ENCODE results near the gene YJU2. TPM values are rescaled to one million over a fixed set of nuclear protein-coding genes. Genes with fewer than 3 reads are reported as not detected.

The YJU2 gene
- total and polyA plus RNA-seq, 2 of the 13 experiments (the other 11 are each of a cell fraction or from before 2014, with no cell fraction given) = 9.3 to 17.9 TPM

DNA sequence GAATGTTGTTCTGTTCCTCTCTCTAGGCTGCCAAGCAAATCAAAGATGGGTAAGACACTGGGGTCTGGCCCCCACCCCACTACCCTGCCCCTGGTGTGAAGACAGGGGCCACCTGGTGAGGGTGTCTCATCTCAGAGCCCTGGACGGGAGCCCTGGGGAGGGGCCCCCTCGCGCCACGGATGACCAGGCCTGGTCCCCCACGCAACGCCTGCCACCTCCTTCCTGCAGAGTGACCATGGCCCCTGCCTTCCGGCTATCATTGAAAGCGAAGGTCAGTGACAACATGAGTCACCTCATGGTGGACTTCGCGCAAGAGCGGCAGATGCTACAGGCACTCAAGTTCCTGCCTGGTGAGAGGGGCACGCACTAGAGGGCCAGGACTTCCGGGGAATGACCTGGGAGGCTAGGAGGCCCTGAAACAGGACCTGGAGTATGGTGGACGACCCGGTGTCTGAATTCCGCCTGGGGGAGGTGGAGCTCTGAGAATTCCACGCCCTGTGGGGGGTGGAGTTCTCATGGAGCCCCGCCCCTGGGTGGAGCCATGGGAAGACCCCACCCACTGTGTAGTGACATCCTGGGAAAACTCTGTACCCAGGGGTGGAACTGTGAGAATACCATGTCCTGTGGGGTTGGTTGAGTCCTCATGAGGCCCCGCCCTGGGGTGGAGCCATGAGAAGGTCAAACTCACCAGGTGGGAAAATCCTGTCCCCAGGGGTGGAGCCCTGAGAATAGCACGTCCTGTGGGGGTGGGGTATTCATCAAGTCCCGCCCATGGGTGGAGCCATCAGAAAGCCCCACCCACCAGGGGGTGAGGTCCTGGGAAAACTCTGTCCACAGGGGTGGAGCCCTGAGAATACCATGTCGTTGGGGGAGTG lies 63.6 kb downstream of the YJU2 start (continued):
- TF ChIP-seq SMC3 (IDR thresholded peaks at IDR 0.05; ENCODE audit: low read length) = no peak
- TF ChIP-seq SATB2 (CRISPR knock-in tag; IDR thresholded peaks at IDR 0.05) = no peak
- TF ChIP-seq ZNF460 (CRISPR knock-in tag; IDR thresholded peaks at IDR 0.05; ENCODE audit: borderline replicate concordance) = peak; percentile 68; the same call in 1 of the 2 replicates
- no peak for TF ChIP-seq NFRKB (IDR thresholded peaks at IDR 0.05)
- TF ChIP-seq, protein P1, sequence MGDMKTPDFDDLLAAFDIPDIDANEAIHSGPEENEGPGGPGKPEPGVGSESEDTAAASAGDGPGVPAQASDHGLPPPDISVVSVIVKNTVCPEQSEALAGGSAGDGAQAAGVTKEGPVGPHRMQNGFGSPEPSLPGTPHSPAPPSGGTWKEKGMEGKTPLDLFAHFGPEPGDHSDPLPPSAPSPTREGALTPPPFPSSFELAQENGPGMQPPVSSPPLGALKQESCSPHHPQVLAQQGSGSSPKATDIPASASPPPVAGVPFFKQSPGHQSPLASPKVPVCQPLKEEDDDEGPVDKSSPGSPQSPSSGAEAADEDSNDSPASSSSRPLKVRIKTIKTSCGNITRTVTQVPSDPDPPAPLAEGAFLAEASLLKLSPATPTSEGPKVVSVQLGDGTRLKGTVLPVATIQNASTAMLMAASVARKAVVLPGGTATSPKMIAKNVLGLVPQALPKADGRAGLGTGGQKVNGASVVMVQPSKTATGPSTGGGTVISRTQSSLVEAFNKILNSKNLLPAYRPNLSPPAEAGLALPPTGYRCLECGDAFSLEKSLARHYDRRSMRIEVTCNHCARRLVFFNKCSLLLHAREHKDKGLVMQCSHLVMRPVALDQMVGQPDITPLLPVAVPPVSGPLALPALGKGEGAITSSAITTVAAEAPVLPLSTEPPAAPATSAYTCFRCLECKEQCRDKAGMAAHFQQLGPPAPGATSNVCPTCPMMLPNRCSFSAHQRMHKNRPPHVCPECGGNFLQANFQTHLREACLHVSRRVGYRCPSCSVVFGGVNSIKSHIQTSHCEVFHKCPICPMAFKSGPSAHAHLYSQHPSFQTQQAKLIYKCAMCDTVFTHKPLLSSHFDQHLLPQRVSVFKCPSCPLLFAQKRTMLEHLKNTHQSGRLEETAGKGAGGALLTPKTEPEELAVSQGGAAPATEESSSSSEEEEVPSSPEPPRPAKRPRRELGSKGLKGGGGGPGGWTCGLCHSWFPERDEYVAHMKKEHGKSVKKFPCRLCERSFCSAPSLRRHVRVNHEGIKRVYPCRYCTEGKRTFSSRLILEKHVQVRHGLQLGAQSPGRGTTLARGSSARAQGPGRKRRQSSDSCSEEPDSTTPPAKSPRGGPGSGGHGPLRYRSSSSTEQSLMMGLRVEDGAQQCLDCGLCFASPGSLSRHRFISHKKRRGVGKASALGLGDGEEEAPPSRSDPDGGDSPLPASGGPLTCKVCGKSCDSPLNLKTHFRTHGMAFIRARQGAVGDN (CRISPR knock-in tag; IDR thresholded peaks at IDR 0.05) = peak; percentile 99
- peak; percentile 80 for TF ChIP-seq PHF20 (CRISPR knock-in tag; IDR thresholded peaks at IDR 0.05)
- peak; percentile 76; the same call in 1 of the 2 replicates for TF ChIP-seq NCOA2 (CRISPR knock-in tag; IDR thresholded peaks at IDR 0.05)
- TF ChIP-seq JUND (CRISPR knock-in tag; IDR thresholded peaks at IDR 0.05) = peak; percentile 98
- 0 out of 2 replicates have a peak, but pooled peaks have one; percentile 77 for TF ChIP-seq ZBTB44 (CRISPR knock-in tag; IDR thresholded peaks at IDR 0.05)
- TF ChIP-seq, protein P2, sequence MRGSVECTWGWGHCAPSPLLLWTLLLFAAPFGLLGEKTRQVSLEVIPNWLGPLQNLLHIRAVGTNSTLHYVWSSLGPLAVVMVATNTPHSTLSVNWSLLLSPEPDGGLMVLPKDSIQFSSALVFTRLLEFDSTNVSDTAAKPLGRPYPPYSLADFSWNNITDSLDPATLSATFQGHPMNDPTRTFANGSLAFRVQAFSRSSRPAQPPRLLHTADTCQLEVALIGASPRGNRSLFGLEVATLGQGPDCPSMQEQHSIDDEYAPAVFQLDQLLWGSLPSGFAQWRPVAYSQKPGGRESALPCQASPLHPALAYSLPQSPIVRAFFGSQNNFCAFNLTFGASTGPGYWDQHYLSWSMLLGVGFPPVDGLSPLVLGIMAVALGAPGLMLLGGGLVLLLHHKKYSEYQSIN (CRISPR knock-in tag; IDR thresholded peaks at IDR 0.05; ENCODE audit: borderline replicate concordance) = no peak
- TF ChIP-seq ZSCAN12 (CRISPR knock-in tag; IDR thresholded peaks at IDR 0.05) = 0 out of 2 replicates have a peak, but pooled peaks have one; percentile 59
- peak in 1 of 2 experiments; percentile 59; a peak in 3 of 4 replicates for TF ChIP-seq EP300 (IDR thresholded peaks at IDR 0.05; ENCODE audit: low read depth in 2 of 2, low read length in 2 of 2)
- peak; percentile 90 for TF ChIP-seq EP300 (CRISPR knock-in tag; IDR thresholded peaks at IDR 0.05; ENCODE audit: borderline replicate concordance)
- no peak for TF ChIP-seq ARNT (IDR thresholded peaks at IDR 0.05)
- TF ChIP-seq, protein P3, sequence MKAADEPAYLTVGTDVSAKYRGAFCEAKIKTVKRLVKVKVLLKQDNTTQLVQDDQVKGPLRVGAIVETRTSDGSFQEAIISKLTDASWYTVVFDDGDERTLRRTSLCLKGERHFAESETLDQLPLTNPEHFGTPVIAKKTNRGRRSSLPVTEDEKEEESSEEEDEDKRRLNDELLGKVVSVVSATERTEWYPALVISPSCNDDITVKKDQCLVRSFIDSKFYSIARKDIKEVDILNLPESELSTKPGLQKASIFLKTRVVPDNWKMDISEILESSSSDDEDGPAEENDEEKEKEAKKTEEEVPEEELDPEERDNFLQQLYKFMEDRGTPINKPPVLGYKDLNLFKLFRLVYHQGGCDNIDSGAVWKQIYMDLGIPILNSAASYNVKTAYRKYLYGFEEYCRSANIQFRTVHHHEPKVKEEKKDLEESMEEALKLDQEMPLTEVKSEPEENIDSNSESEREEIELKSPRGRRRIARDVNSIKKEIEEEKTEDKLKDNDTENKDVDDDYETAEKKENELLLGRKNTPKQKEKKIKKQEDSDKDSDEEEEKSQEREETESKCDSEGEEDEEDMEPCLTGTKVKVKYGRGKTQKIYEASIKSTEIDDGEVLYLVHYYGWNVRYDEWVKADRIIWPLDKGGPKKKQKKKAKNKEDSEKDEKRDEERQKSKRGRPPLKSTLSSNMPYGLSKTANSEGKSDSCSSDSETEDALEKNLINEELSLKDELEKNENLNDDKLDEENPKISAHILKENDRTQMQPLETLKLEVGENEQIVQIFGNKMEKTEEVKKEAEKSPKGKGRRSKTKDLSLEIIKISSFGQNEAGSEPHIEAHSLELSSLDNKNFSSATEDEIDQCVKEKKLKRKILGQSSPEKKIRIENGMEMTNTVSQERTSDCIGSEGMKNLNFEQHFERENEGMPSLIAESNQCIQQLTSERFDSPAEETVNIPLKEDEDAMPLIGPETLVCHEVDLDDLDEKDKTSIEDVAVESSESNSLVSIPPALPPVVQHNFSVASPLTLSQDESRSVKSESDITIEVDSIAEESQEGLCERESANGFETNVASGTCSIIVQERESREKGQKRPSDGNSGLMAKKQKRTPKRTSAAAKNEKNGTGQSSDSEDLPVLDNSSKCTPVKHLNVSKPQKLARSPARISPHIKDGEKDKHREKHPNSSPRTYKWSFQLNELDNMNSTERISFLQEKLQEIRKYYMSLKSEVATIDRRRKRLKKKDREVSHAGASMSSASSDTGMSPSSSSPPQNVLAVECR (CRISPR knock-in tag; IDR thresholded peaks at IDR 0.05; ENCODE audit: borderline replicate concordance) = peak; percentile 82; the same call in 1 of the 2 replicates
- 0 out of 2 replicates have a peak, but pooled peaks have one; percentile 40 for TF ChIP-seq ZBTB7B (CRISPR knock-in tag; IDR thresholded peaks at IDR 0.05)
- no peak for TF ChIP-seq SIN3B (IDR thresholded peaks at IDR 0.05; ENCODE audit: low read length)
